Omental fat pad (tissue), 4 donors: ENCODE results near the gene RAPGEF5. TPM values are rescaled to one million over a fixed set of nuclear protein-coding genes. Genes with fewer than 3 reads are reported as not detected.
"Not testable (repeated sequence)": the region's sequence is repeated elsewhere in the genome, so short reads cannot be mapped to it uniquely, and the experiment has no call there.

Source experiments
- ATAC-seq: fragments of 150-250 bp; one replicate; pipeline ENCODE4 v1.9.1; 2016; ENCODE audit warnings: mild to moderate bottlenecking, moderate library complexity; ENCODE audit not compliant: low FRiP score
- DNase-seq: peaks from one replicate; pipeline ENCODE4 v3.0.0-alpha.2; 2019; ENCODE audit warnings: low spot score
- CTCF ChIP-seq, 3 donors: fragments of 450-650 bp; IDR thresholded peaks; one replicate each; pipeline ENCODE4 v1.5.1; 2016 to 2017; ENCODE audit warnings: antibody characterized with exemption in 3 of 3, mild to moderate bottlenecking in 3 of 3, moderate library complexity in 2 of 3
- total RNA-seq, 4 donors: library from RNA; depleted of rRNA; stranded (reverse); fragments of >200 nt; gene quantifications; one replicate each; pipeline ENCODE4 v1.1.0, GENCODE V29; 2016

Gene RAPGEF5
- total RNA-seq, 4 donors from 2014 or later, result 34.7 to 163 (median 73.0) TPM

GRCh38 chr7:22093936-22094335, 263.0 kb downstream of the RAPGEF5 start:
- no peak for ATAC-seq
- DNase-seq, result no peak
- TF ChIP-seq CTCF (IDR thresholded peaks at IDR 0.05), result no peak

- no peak for DNase-seq
- TF ChIP-seq CTCF (IDR thresholded peaks at IDR 0.05), result no peak
- no peak for ATAC-seq
Observed at GRCh38 chr7:22093001-22093400, 264.0 kb downstream of the RAPGEF5 start.

- not testable (repeated sequence) for DNase-seq, ATAC-seq
Observed at GRCh38 chr7:22090958-22091525, 265.9 kb downstream of the RAPGEF5 start.

- no peak for ATAC-seq
- no peak for TF ChIP-seq CTCF (IDR thresholded peaks at IDR 0.05)
- DNase-seq, result no peak
Observed at GRCh38 chr7:22090512-22090911, 266.4 kb downstream of the RAPGEF5 start.

- DNase-seq (no peak), ATAC-seq (no peak)
- TF ChIP-seq CTCF (IDR thresholded peaks at IDR 0.05), result no peak
Observed at GRCh38 chr7:22090107-22090506, 266.8 kb downstream of the RAPGEF5 start.

GRCh38 chr7:22088827-22089226, 268.1 kb downstream of the RAPGEF5 start:
- no peak for TF ChIP-seq CTCF (IDR thresholded peaks at IDR 0.05)
- ATAC-seq (no peak), DNase-seq (no peak)

GRCh38 chr7:22087861-22088260, 269.1 kb downstream of the RAPGEF5 start:
- ATAC-seq (no peak), DNase-seq (no peak)
- no peak for TF ChIP-seq CTCF (IDR thresholded peaks at IDR 0.05)
